GM23248 (cell line): ENCODE data around the gene CNTN2.

Source experiments
- EZH2 ChIP-seq: fragments of 200-600 bp; sonication (generic); IDR thresholded peaks from 2 replicates; pipeline ENCODE4 v1.6.1; 2018; ENCODE audit warnings: antibody characterized with exemption, mild to moderate bottlenecking; ENCODE audit not compliant: insufficient read depth, poor library complexity, severe bottlenecking
- EZH2phosphoT487 ChIP-seq: fragments of 200-600 bp; sonication (generic); IDR thresholded peaks from 2 replicates; pipeline ENCODE4 v1.6.1; 2018; ENCODE audit warnings: antibody characterized with exemption, moderate library complexity, mild to moderate bottlenecking, low read depth; ENCODE audit not compliant: insufficient read depth

- no peak for TF ChIP-seq EZH2
- TF ChIP-seq EZH2phosphoT487 = no peak
Measured at GRCh38 chr1:205053296-205053695, 10.3 kb downstream of the CNTN2 start.
